OCI-LY1 (cell line): Measurements from ENCODE around the gene PCBP4.

ENCODE experiments used
- EZH2 ChIP-seq: fragments of 200-600 bp; sonication (generic), shearing (Covaris generic); IDR thresholded peaks from 2 replicates; pipeline ENCODE4 v1.8.0; 2017; ENCODE audit warnings: borderline replicate concordance, mixed run types, mild to moderate bottlenecking, antibody characterized with exemption, low read length, moderate library complexity, mixed read lengths
- TF ChIP-seq, protein P1 (sequence below): fragments of 200-600 bp; sonication (generic), shearing (Covaris generic); IDR thresholded peaks from 2 replicates; pipeline ENCODE4 v1.5.1; 2017; ENCODE audit warnings: mild to moderate bottlenecking, antibody characterized with exemption, low read length, moderate library complexity, mixed read lengths

DNA sequence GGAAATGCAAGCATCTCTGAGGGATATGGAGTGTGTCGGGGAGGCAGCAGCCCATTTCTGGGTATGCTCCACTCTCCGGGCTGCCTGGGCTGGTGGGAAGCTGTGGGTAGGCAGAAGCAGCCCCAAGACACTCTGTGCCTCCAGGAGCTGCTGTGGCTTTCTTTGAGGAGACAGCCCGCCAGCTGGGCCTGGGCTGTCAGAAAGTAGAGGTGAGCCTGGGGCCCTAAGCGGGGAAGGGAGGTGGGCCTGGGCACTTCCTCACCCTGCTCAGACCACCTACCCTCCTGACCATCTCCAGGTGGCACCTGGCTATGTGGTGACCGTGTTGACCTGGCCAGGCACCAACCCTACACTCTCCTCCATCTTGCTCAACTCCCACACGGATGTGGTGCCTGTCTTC is 17.8 kb upstream of the PCBP4 start:
- TF ChIP-seq, protein P1, sequence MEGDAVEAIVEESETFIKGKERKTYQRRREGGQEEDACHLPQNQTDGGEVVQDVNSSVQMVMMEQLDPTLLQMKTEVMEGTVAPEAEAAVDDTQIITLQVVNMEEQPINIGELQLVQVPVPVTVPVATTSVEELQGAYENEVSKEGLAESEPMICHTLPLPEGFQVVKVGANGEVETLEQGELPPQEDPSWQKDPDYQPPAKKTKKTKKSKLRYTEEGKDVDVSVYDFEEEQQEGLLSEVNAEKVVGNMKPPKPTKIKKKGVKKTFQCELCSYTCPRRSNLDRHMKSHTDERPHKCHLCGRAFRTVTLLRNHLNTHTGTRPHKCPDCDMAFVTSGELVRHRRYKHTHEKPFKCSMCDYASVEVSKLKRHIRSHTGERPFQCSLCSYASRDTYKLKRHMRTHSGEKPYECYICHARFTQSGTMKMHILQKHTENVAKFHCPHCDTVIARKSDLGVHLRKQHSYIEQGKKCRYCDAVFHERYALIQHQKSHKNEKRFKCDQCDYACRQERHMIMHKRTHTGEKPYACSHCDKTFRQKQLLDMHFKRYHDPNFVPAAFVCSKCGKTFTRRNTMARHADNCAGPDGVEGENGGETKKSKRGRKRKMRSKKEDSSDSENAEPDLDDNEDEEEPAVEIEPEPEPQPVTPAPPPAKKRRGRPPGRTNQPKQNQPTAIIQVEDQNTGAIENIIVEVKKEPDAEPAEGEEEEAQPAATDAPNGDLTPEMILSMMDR: no peak
- no peak for TF ChIP-seq EZH2
